SK-N-SH (cell line): Measurements from ENCODE around the gene MANSC1. TPM values are rescaled to one million over a fixed set of nuclear protein-coding genes. Genes with fewer than 3 reads are reported as not detected.

Source experiments
- CTCF ChIA-PET: fragments of 300-600, 350-600 bp; formaldehyde crosslinking; extraction: SDS; loops from one replicate; lab custom pipeline; 2021; lab: Yijun Ruan, JAX
- POLR2A ChIA-PET: fragments of 350-600 bp; sonication (Branson Sonifier 250); formaldehyde crosslinking; extraction: SDS; loops from one replicate; lab custom pipeline; 2020; ENCODE audit warnings: antibody characterized with exemption, inconsistent platforms; lab: Yijun Ruan, JAX
- DNase-seq: peaks from one replicate; pipeline ENCODE4 v3.0.0; 2012
- H2AFZ ChIP-seq: fragments of 200-600 bp; sonication (generic); 2 replicates; pipeline ENCODE4 v1.8.1; 2016; ENCODE audit warnings: antibody characterized with exemption, mild to moderate bottlenecking, low read depth
- H3F3A ChIP-seq: fragments of 200-600 bp; sonication (generic); replicated peaks from 2 replicates; pipeline ENCODE3; 2016; ENCODE audit warnings: antibody characterized with exemption, mild to moderate bottlenecking; ENCODE audit not compliant: insufficient read depth
- H3K27ac ChIP-seq, 2 experiments: fragments of 200-500 bp in 1 of 2; fragments of 200-600 bp in 1 of 2; sonication (Bioruptor generic) in 1 of 2; sonication (generic), shearing (Covaris generic) in 1 of 2; 2 replicates each; pipeline versions ENCODE4 v1.5.1 to v1.6.1; 2014 to 2016; ENCODE audit warnings: low read depth in 2 of 2, inconsistent platforms in 1 of 2, low read length in 1 of 2, mild to moderate bottlenecking in 1 of 2, mixed read lengths in 1 of 2
- H3K27me3 ChIP-seq: fragments of 200-600 bp; sonication (generic), shearing (Covaris generic); 2 replicates; pipeline ENCODE4 v1.6.1; 2016; ENCODE audit warnings: mixed run types; ENCODE audit not compliant: insufficient read depth
- H3K36me3 ChIP-seq, 2 experiments: fragments of 200-500 bp in 1 of 2; fragments of 200-600 bp in 1 of 2; sonication (Bioruptor generic) in 1 of 2; sonication (generic) in 1 of 2; replicated peaks in 1 of 2; 2 replicates each; pipeline versions ENCODE3 to v1.5.1; 2014 to 2016; ENCODE audit warnings: low read length in 1 of 2, mild to moderate bottlenecking in 1 of 2; ENCODE audit not compliant: insufficient read depth in 2 of 2, control insufficient read depth in 1 of 2
- H3K4me1 ChIP-seq, 2 experiments: fragments of 200-500 bp in 1 of 2; fragments of 200-600 bp in 1 of 2; sonication (Bioruptor generic) in 1 of 2; sonication (generic), shearing (Covaris generic) in 1 of 2; 2 replicates each; pipeline versions ENCODE4 v1.5.1 to v1.6.1; 2014 to 2016; ENCODE audit warnings: low read depth in 1 of 2, low read length in 1 of 2, mixed run types in 1 of 2; ENCODE audit not compliant: insufficient read depth in 2 of 2, control insufficient read depth in 1 of 2
- H3K4me2 ChIP-seq: fragments of 200-600 bp; sonication (generic), shearing (Covaris generic); 2 replicates; pipeline ENCODE4 v1.6.1; 2017; ENCODE audit warnings: mixed run types
- H3K4me3 ChIP-seq, 2 experiments: fragments of 200-500 bp in 1 of 2; fragments of 200-600 bp in 1 of 2; sonication (Bioruptor generic) in 1 of 2; sonication (generic), shearing (Covaris generic) in 1 of 2; 2 replicates each; pipeline versions ENCODE4 v1.5.1 to v1.8.1; 2014 to 2016; ENCODE audit warnings: low read depth in 2 of 2, inconsistent platforms in 1 of 2, low read length in 1 of 2, mild to moderate bottlenecking in 1 of 2, mixed read lengths in 1 of 2, moderate library complexity in 1 of 2
- H3K79me2 ChIP-seq: fragments of 200-600 bp; sonication (generic); 2 replicates; pipeline ENCODE4 v1.8.1; 2017; ENCODE audit warnings: mild to moderate bottlenecking; ENCODE audit not compliant: insufficient read depth
- H3K9ac ChIP-seq: fragments of 200-600 bp; sonication (generic); 2 replicates; pipeline ENCODE4 v1.6.1; 2017; ENCODE audit warnings: mixed run types
- H3K9me2 ChIP-seq: fragments of 200-600 bp; sonication (generic); 2 replicates; pipeline ENCODE4 v1.6.1; 2017; ENCODE audit warnings: mixed run types
- H3K9me3 ChIP-seq: fragments of 200-600 bp; sonication (generic); 2 replicates; pipeline ENCODE4 v1.6.1; 2017; ENCODE audit warnings: mixed run types, mild to moderate bottlenecking, moderate library complexity
- H4K20me1 ChIP-seq: fragments of 200-600 bp; sonication (generic); 2 replicates; pipeline ENCODE4 v1.6.1; 2017; ENCODE audit warnings: mild to moderate bottlenecking, mixed run types; ENCODE audit not compliant: insufficient read depth
- CHD2 ChIP-seq: fragments of 150-350 bp; IDR thresholded peaks from 2 replicates; pipeline ENCODE4 v1.6.1; 2018; ENCODE audit warnings: low read length; ENCODE audit not compliant: partially characterized antibody
- EP300 ChIP-seq, 2 experiments: IDR thresholded peaks; 2 replicates each; pipeline versions ENCODE4 v1.4.0 to v1.6.1; 2012; ENCODE audit warnings: borderline replicate concordance in 1 of 2, low read depth in 1 of 2, low read length in 1 of 2
- FOXM1 ChIP-seq: IDR thresholded peaks from 2 replicates; pipeline ENCODE4 v1.4.0; 2012; ENCODE audit warnings: low read depth, mild to moderate bottlenecking
- MEF2A ChIP-seq: IDR thresholded peaks from 2 replicates; pipeline ENCODE4 v1.4.0; 2012; ENCODE audit warnings: low read depth, borderline replicate concordance
- NFIC ChIP-seq: IDR thresholded peaks from 2 replicates; pipeline ENCODE4 v1.4.0; 2012; ENCODE audit warnings: borderline replicate concordance
- NRF1 ChIP-seq: IDR thresholded peaks from 2 replicates; pipeline ENCODE4 v1.6.1; 2012; ENCODE audit warnings: low read depth, mild to moderate bottlenecking, low read length
- PBX3 ChIP-seq: IDR thresholded peaks from 2 replicates; pipeline ENCODE4; 2012
- REST ChIP-seq: IDR thresholded peaks from 2 replicates; pipeline ENCODE4 v1.6.1; 2012; ENCODE audit warnings: mild to moderate bottlenecking, low read depth, low read length, moderate library complexity
- RFX5 ChIP-seq: IDR thresholded peaks from 2 replicates; pipeline ENCODE4 v1.6.1; 2012; ENCODE audit warnings: mild to moderate bottlenecking, improper control_type of control experiment, low read length
- RXRA ChIP-seq: IDR thresholded peaks from 2 replicates; pipeline ENCODE4 v1.4.0; 2012; ENCODE audit warnings: low read depth, mild to moderate bottlenecking, borderline replicate concordance
- SIN3A ChIP-seq: IDR thresholded peaks from 2 replicates; pipeline ENCODE4 v1.6.1; 2012; ENCODE audit warnings: low read depth, mild to moderate bottlenecking, low read length, moderate library complexity, borderline replicate concordance
- TAF1 ChIP-seq: IDR thresholded peaks from 2 replicates; pipeline ENCODE4 v1.6.1; 2012; ENCODE audit warnings: low read depth, mild to moderate bottlenecking, low read length, moderate library complexity, borderline replicate concordance
- TEAD4 ChIP-seq: IDR thresholded peaks from 2 replicates; pipeline ENCODE4 v1.4.0; 2012; ENCODE audit warnings: mild to moderate bottlenecking, borderline replicate concordance; ENCODE audit not compliant: insufficient read depth
- YY1 ChIP-seq: IDR thresholded peaks from 2 replicates; pipeline ENCODE4 v1.4.0; 2012; ENCODE audit warnings: low read depth, mild to moderate bottlenecking
- ZBTB33 ChIP-seq: IDR thresholded peaks from 2 replicates; pipeline ENCODE4 v1.4.0; 2012; ENCODE audit warnings: low read depth, borderline replicate concordance
- WGBS: methylation state at CpG from one replicate; pipeline ENCODE4 v1.1.6; 2017; ENCODE audit warnings: low lambda C conversion rate; 5-methylcytosine and 5-hydroxymethylcytosine counted together
- polyA plus RNA-seq, 3 experiments: library from polyadenylated mRNA; depleted of rRNA; stranded (reverse); fragments of >200 nt; gene quantifications; 2 replicates each; pipeline ENCODE4 v1.2.3, GENCODE V29; 2012
- TF ChIP-seq, protein P1 (sequence below): fragments of 200-600 bp; sonication (generic); IDR thresholded peaks from 2 replicates; pipeline ENCODE4 v1.6.1; 2017; ENCODE audit warnings: antibody characterized with exemption, mild to moderate bottlenecking, moderate library complexity

Gene MANSC1
- polyA plus RNA-seq, 1 of the 3 experiments (the other 2 are of a cell fraction), result 2.9 TPM

- TF ChIP-seq ZBTB33 (no peak), REST (no peak), CHD2 (no peak), SIN3A (no peak), EP300 (IDR thresholded peaks at IDR 0.05; ENCODE audit: borderline replicate concordance in 1 of 2, low read depth in 1 of 2, low read length in 1 of 2) (no peak), RFX5 (no peak), MEF2A (no peak)
- TF ChIP-seq, all 33 proteins: peak for 0
Measured at GRCh38 chr12:12364787-12365445, 14.9 kb upstream of the MANSC1 start (continued).

DNA sequence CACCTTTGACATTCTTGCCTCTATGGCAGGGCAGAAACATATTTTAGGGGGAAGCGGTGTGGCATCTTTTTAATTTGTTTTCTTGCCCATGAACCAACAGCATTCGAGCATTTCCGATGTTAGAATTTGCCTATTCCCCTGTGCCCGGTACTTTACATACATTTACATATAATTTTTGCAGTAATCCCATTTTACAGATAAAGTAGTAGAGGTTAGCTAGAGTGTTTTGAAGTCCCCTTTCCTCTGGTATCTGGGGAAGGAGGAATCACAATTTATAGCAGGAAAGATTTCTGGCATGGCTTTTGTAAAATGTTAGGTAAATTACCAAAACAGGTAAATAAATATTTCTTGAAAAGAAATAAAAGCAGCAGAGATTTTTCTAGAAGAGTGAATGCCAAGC is 8.5 kb upstream of the MANSC1 start:
- no peak overlapping the region for H2AFZ ChIP-seq
- no peak for DNase-seq
- H3K4me3 ChIP-seq, result peak overlapping the region; percentile 83 to 87
- peaks cover 0 to 9% of the 10 kb centered on the region in 2 experiments; a peak in 2 of 4 replicates for H3K4me1 ChIP-seq
- WGBS, result 97% methylated on average over 4 of the region's 4 CpGs
- H3K79me2 ChIP-seq, result peaks cover 29% of the 10 kb centered on the region
- H3K27ac ChIP-seq, result peak overlapping the region in 1 of 2 experiments; percentile 91; a peak in 3 of 4 replicates
- no peaks in the 10 kb centered on the region for H3K9me2 ChIP-seq
- peaks cover 12% of the 10 kb centered on the region for H3F3A ChIP-seq
- no peaks in the 10 kb centered on the region for H3K9me3 ChIP-seq
- peaks cover 0 to 4% of the 10 kb centered on the region in 2 experiments for H3K36me3 ChIP-seq
- no peaks in the 10 kb centered on the region for H4K20me1 ChIP-seq
- H3K27me3 ChIP-seq, result no peaks in the 10 kb centered on the region
- ChIA-PET POLR2A (interaction anchor here (0.8 to 2.6 kb wide), 2 partner anchors 9 to 89 kb away, joined by 3 to 14 read pairs; no protein-coding TSS in a partner anchor), CTCF (interaction anchor here (1.7 to 3.2 kb wide), 6 partner anchors 8 to 378 kb away, joined by 5 to 12 read pairs (median 7); no protein-coding TSS in a partner anchor)
- peak overlapping the region; percentile 78 for H3K9ac ChIP-seq
- peak overlapping the region; percentile 81 for H3K4me2 ChIP-seq
- TF ChIP-seq REST (no peak), FOXM1 (no peak), RXRA (no peak), YY1 (no peak), SIN3A (no peak), PBX3 (no peak), CHD2 (no peak), NFIC (no peak), TAF1 (no peak), NRF1 (no peak), TEAD4 (no peak)
- TF ChIP-seq, protein P1, sequence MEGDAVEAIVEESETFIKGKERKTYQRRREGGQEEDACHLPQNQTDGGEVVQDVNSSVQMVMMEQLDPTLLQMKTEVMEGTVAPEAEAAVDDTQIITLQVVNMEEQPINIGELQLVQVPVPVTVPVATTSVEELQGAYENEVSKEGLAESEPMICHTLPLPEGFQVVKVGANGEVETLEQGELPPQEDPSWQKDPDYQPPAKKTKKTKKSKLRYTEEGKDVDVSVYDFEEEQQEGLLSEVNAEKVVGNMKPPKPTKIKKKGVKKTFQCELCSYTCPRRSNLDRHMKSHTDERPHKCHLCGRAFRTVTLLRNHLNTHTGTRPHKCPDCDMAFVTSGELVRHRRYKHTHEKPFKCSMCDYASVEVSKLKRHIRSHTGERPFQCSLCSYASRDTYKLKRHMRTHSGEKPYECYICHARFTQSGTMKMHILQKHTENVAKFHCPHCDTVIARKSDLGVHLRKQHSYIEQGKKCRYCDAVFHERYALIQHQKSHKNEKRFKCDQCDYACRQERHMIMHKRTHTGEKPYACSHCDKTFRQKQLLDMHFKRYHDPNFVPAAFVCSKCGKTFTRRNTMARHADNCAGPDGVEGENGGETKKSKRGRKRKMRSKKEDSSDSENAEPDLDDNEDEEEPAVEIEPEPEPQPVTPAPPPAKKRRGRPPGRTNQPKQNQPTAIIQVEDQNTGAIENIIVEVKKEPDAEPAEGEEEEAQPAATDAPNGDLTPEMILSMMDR, result no peak
